WERI-Rb-1 (cell line): ENCODE data around the gene TBC1D13.

Experiments
- DNase-seq: peaks from one replicate; pipeline ENCODE4 v3.0.0-alpha.2; 2020
- H3K27ac ChIP-seq: fragments of 250-450 bp; sonication (Bioruptor Pico); 2 replicates; pipeline ENCODE4 v1.5.1; 2020; ENCODE audit warnings: mild to moderate bottlenecking, moderate library complexity
- H3K27me3 ChIP-seq: fragments of 250-450 bp; sonication (Bioruptor Pico); 2 replicates; pipeline ENCODE4 v1.5.1; 2021; ENCODE audit warnings: mild to moderate bottlenecking, low read depth, moderate library complexity; ENCODE audit not compliant: insufficient read depth, severe bottlenecking
- H3K36me3 ChIP-seq: fragments of 250-450 bp; sonication (Bioruptor Pico); 2 replicates; pipeline ENCODE4 v1.5.1; 2020; ENCODE audit warnings: mild to moderate bottlenecking, moderate library complexity
- H3K4me3 ChIP-seq: 2 replicates; pipeline ENCODE4 v1.5.1; 2011; ENCODE audit warnings: low read depth, mild to moderate bottlenecking, control low read depth, low read length
- H3K9me3 ChIP-seq: fragments of 250-450 bp; sonication (Bioruptor Pico); 2 replicates; pipeline ENCODE4 v1.5.1; 2021; ENCODE audit warnings: mild to moderate bottlenecking, moderate library complexity; ENCODE audit not compliant: severe bottlenecking
- CTCF ChIP-seq: IDR thresholded peaks from 2 replicates; pipeline ENCODE4 v1.5.1; 2011; ENCODE audit warnings: low read depth, mild to moderate bottlenecking, control low read depth, inconsistent platforms, low read length

The TBC1D13 gene

GRCh38 chr9:128818099-128818838, 31.2 kb downstream of the TBC1D13 start, which contains the start of gene ENDOG:
ENDOG (plus strand) TSS chr9:128818500; CDS start chr9:128818685, 185 bp downstream.
- Histone ChIP-seq H3K36me3 (peaks cover 31% of the 10 kb centered on the region), H3K27me3 (no peaks in the 10 kb centered on the region), H3K27ac (peak within 1 kb of the TSS; percentile 82), H3K9me3 (no peaks in the 10 kb centered on the region), H3K4me3 (peak within 1 kb of the TSS; percentile 72)
- DNase-seq, result peak; percentile 99
- peak; percentile 99 for TF ChIP-seq CTCF

GRCh38 chr9:128818839-128819715, 32.0 kb downstream of the TBC1D13 start:
- peak overlapping the region; percentile 72 for H3K4me3 ChIP-seq
- TF ChIP-seq CTCF, result no peak
- no peaks in the 10 kb centered on the region for H3K27me3 ChIP-seq
- H3K9me3 ChIP-seq, result no peaks in the 10 kb centered on the region
- DNase-seq, result peak; percentile 52
- peak overlapping the region; percentile 82 for H3K27ac ChIP-seq
- H3K36me3 ChIP-seq, result peaks cover 39% of the 10 kb centered on the region

- no peaks in the 10 kb centered on the region for H3K9me3 ChIP-seq
- DNase-seq, result peak; percentile 94
- H3K27me3 ChIP-seq, result no peaks in the 10 kb centered on the region
- peak overlapping the region; percentile 72 for H3K4me3 ChIP-seq
- peak overlapping the region; percentile 82 for H3K27ac ChIP-seq
- H3K36me3 ChIP-seq, result peaks cover 46% of the 10 kb centered on the region
- no peak for TF ChIP-seq CTCF
These were observed 32.9 kb downstream of the TBC1D13 start for GRCh38 chr9:128819716-128820664.

- Histone ChIP-seq H3K4me3 (no peak overlapping the region), H3K36me3 (peaks cover 56% of the 10 kb centered on the region), H3K27ac (peak overlapping the region; percentile 82), H3K9me3 (no peaks in the 10 kb centered on the region), H3K27me3 (no peaks in the 10 kb centered on the region)
- no peak for DNase-seq
- TF ChIP-seq CTCF, result no peak
These were observed 33.9 kb downstream of the TBC1D13 start for GRCh38 chr9:128820665-128821583.
